CD4-positive, alpha-beta T cell treated with Interferon gamma for 1 hour (primary cell): ENCODE measurements around the gene FOXRED1.

Source experiments
- DNase-seq: peaks from one replicate; pipeline ENCODE4 v3.0.0-alpha.2; 2020

Gene FOXRED1

GRCh38 chr11:126312961-126313360 is 44.0 kb downstream of the FOXRED1 start:
- DNase-seq = no peak

- no peak for DNase-seq
Measured at GRCh38 chr11:126313826-126314225, 44.9 kb downstream of the FOXRED1 start.

DNA sequence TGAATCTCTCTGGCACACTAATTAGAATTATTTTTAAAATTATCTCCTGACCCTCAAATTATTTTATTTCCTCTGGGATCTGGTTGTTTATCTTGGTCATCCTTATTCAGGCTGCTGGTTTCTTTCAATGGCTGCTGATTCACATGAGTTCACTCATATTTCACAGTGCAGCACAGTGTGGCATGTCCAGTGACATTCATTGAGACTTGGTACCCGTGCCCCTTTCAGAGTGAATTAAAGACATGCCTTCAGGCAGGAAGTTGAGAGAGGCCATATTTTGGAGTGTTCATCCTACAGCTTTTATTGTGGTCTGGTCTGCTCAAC is 48.4 kb downstream of the FOXRED1 start:
- DNase-seq = no peak

GRCh38 chr11:126317756-126318573 is 49.0 kb downstream of the FOXRED1 start:
- no peak for DNase-seq

GRCh38 chr11:126318574-126319373 is 49.8 kb downstream of the FOXRED1 start:
- DNase-seq = no peak

- DNase-seq = no peak
Measured at GRCh38 chr11:126319374-126319740, 50.4 kb downstream of the FOXRED1 start.

DNA sequence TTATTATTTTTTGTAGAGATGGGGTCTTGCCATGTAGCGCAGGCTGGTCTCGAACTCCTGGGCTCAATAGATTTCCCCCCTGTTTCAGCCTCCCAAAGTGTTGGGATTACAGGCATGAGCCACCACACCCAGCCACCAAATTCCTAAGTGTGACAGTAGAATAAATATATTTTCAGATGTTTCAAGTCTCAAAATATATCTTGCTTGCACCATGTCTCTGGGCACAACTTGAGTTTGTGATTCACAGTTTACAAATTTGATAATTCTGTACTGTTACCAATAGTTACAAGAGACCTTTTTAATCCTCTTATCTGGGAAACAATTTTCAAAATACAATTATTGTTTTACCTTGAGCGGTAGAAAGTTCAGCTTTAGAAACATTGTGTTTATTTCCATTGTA is 54.0 kb downstream of the FOXRED1 start:
- no peak for DNase-seq

- no peak for DNase-seq
Measured at GRCh38 chr11:126327281-126328000, 58.5 kb downstream of the FOXRED1 start.
